ENCODE measurements around the gene DHRS13.

DNA sequence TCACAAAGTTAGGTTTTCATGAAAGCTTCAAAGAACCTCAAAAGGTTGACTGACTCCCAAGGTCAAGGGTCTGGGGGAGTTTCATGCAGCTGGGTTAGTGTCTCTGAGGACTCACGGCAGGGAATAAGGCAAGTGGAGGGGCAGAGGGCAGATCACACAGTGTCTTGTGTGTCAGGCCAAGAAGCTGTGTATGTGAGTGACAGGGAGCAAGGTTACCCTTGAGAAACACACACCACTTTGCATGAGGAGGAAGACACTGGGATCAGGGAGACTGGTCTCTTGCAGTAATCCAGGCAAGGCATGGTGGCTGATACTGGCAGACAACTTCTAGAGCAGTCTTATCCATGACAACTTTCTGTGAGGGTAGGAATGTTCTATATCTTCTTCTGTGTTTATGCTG, 11.7 kb downstream of the DHRS13 start:
- TF ChIP-seq, protein P1, sequence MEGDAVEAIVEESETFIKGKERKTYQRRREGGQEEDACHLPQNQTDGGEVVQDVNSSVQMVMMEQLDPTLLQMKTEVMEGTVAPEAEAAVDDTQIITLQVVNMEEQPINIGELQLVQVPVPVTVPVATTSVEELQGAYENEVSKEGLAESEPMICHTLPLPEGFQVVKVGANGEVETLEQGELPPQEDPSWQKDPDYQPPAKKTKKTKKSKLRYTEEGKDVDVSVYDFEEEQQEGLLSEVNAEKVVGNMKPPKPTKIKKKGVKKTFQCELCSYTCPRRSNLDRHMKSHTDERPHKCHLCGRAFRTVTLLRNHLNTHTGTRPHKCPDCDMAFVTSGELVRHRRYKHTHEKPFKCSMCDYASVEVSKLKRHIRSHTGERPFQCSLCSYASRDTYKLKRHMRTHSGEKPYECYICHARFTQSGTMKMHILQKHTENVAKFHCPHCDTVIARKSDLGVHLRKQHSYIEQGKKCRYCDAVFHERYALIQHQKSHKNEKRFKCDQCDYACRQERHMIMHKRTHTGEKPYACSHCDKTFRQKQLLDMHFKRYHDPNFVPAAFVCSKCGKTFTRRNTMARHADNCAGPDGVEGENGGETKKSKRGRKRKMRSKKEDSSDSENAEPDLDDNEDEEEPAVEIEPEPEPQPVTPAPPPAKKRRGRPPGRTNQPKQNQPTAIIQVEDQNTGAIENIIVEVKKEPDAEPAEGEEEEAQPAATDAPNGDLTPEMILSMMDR (IDR thresholded peaks at IDR 0.05), result no peak
- no peak for TF ChIP-seq NR2C2 (CRISPR knock-in tag; IDR thresholded peaks at IDR 0.05)
- TF ChIP-seq, protein P2, sequence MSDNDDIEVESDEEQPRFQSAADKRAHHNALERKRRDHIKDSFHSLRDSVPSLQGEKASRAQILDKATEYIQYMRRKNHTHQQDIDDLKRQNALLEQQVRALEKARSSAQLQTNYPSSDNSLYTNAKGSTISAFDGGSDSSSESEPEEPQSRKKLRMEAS (CRISPR knock-in tag; IDR thresholded peaks at IDR 0.05), result no peak
- TF ChIP-seq, protein P3, sequence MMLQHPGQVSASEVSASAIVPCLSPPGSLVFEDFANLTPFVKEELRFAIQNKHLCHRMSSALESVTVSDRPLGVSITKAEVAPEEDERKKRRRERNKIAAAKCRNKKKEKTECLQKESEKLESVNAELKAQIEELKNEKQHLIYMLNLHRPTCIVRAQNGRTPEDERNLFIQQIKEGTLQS (CRISPR knock-in tag; conservative IDR thresholded peaks at IDR 0.05), result no peak
- no peak for TF ChIP-seq ETV6 (CRISPR knock-in tag; IDR thresholded peaks at IDR 0.05)
- no peak for TF ChIP-seq SMAD4 (CRISPR knock-in tag; IDR thresholded peaks at IDR 0.05)
- TF ChIP-seq NR1H2 (CRISPR knock-in tag; IDR thresholded peaks at IDR 0.05), result no peak
- TF ChIP-seq, protein P4, sequence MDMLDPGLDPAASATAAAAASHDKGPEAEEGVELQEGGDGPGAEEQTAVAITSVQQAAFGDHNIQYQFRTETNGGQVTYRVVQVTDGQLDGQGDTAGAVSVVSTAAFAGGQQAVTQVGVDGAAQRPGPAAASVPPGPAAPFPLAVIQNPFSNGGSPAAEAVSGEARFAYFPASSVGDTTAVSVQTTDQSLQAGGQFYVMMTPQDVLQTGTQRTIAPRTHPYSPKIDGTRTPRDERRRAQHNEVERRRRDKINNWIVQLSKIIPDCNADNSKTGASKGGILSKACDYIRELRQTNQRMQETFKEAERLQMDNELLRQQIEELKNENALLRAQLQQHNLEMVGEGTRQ (CRISPR knock-in tag; IDR thresholded peaks at IDR 0.05), result no peak
- no peak for TF ChIP-seq FOXP1 (CRISPR knock-in tag; IDR thresholded peaks at IDR 0.05; ENCODE audit: borderline replicate concordance)
- no peak for TF ChIP-seq HMGA2 (CRISPR knock-in tag; IDR thresholded peaks at IDR 0.05)
- TF ChIP-seq, protein P5, sequence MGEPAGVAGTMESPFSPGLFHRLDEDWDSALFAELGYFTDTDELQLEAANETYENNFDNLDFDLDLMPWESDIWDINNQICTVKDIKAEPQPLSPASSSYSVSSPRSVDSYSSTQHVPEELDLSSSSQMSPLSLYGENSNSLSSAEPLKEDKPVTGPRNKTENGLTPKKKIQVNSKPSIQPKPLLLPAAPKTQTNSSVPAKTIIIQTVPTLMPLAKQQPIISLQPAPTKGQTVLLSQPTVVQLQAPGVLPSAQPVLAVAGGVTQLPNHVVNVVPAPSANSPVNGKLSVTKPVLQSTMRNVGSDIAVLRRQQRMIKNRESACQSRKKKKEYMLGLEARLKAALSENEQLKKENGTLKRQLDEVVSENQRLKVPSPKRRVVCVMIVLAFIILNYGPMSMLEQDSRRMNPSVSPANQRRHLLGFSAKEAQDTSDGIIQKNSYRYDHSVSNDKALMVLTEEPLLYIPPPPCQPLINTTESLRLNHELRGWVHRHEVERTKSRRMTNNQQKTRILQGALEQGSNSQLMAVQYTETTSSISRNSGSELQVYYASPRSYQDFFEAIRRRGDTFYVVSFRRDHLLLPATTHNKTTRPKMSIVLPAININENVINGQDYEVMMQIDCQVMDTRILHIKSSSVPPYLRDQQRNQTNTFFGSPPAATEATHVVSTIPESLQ (CRISPR knock-in tag; IDR thresholded peaks at IDR 0.05), result no peak
